A549 treated with Mapracorat at 1 μM for 4 hours (cell line): ENCODE measurements around the gene PFKP. TPM values are rescaled to one million over a fixed set of nuclear protein-coding genes. Genes with fewer than 3 reads are reported as not detected.

Source experiments
- total RNA-seq: library from RNA; stranded (reverse); fragments of 200-300 nt; extraction: Qiagen RNA extraction; gene quantifications from 5 replicates; pipeline ENCODE4 v1.2.3, GENCODE V29; 2022

Gene PFKP
- 471 to 556 TPM (median 542 TPM) in 5 replicates for total RNA-seq

DNA sequence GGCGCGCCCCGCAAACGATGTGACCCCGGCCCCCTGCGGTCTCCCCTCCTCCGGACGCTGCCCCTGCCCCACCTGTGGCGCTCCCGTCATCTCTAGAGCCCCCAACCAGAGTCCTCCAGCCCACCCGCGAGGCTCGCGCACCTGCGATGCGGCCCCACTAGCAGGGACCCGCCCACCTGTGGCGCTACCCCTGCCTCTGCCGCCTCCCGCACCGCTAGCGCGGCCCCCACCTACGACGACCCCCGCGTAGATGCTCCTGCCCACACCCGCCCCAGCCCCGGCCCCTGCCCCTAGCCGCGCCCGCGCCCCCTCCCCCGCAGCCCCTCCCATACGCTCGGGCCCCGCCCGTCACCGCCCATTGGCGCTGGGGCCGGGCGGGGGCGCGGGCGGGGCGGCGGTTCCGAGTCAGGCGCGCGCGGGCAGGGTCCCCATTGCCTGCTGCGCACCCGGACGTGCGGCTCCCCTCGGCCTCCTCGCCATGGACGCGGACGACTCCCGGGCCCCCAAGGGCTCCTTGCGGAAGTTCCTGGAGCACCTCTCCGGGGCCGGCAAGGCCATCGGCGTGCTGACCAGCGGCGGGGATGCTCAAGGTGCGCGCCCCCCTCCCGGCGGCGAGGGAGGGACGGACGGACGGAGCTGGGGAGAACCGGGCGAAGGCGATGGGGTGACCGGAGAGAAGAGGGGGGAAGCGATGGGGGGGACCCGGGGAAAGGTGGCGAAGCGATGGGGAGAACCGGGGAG, at the start of gene PFKP:
PFKP (plus strand) TSS at position 431 of the 741 bp plus-strand sequence; CDS start at position 479, 48 bp downstream.

DNA sequence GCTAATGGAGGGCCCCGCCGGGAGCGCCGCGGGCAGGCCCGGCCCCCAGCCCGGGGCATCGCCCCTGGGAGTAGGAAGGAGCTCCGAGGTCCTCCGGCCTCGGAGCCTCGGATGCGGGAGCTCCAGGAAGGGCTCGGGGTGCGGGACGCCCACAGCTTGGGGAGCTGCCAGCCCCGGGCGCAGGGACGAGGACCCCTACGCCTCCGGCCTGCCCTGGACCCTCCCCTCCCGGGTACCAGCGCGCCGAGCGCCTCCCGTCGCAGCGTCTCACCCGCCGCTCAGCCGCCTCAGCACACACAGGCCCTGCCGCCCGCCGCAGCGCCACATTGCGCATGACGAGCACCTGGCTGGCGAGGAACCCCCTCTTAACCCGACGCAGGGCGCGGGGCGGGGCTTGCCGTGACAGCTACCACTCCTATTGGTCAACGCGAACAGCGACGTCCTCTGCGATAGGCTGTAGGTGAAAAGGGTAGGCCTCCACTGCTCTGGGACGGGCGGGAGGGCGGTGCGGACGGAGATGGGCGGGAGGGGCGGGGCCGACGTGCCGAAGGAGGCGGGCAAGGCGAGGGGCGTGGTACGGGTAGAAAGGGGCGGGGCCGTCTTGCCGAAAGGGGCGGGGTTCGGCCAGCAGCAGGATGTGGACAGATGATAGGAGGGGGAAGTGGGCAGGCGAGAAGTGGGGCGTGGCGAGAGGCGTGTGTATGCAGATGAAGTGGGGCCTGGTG, 105.3 kb downstream of the PFKP start, which contains the start of gene PITRM1:
PITRM1 (minus strand) TSS at position 337 of the 725 bp plus-strand sequence; CDS start at position 327, 10 bp downstream.

Other genes with a start within 250 kb of the PFKP start
- 77.2 to 84.5 TPM (median 81.8 TPM) in 5 replicates for gene PITRM1, start 105.2 kb downstream of the PFKP start, total RNA-seq